Dermis lymphatic vessel endothelial cell (primary cell): ENCODE data around the gene LBX1. TPM values are rescaled to one million over a fixed set of nuclear protein-coding genes. Genes with fewer than 3 reads are reported as not detected.

Experiments used
- total RNA-seq: library from RNA; depleted of rRNA; stranded (reverse); fragments of >200 nt; gene quantifications from 2 replicates; pipeline ENCODE4 v1.2.1, GENCODE V29; 2014

LBX1 gene, protein sequence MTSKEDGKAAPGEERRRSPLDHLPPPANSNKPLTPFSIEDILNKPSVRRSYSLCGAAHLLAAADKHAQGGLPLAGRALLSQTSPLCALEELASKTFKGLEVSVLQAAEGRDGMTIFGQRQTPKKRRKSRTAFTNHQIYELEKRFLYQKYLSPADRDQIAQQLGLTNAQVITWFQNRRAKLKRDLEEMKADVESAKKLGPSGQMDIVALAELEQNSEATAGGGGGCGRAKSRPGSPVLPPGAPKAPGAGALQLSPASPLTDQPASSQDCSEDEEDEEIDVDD
- not detected in 2 replicates for total RNA-seq

DNA sequence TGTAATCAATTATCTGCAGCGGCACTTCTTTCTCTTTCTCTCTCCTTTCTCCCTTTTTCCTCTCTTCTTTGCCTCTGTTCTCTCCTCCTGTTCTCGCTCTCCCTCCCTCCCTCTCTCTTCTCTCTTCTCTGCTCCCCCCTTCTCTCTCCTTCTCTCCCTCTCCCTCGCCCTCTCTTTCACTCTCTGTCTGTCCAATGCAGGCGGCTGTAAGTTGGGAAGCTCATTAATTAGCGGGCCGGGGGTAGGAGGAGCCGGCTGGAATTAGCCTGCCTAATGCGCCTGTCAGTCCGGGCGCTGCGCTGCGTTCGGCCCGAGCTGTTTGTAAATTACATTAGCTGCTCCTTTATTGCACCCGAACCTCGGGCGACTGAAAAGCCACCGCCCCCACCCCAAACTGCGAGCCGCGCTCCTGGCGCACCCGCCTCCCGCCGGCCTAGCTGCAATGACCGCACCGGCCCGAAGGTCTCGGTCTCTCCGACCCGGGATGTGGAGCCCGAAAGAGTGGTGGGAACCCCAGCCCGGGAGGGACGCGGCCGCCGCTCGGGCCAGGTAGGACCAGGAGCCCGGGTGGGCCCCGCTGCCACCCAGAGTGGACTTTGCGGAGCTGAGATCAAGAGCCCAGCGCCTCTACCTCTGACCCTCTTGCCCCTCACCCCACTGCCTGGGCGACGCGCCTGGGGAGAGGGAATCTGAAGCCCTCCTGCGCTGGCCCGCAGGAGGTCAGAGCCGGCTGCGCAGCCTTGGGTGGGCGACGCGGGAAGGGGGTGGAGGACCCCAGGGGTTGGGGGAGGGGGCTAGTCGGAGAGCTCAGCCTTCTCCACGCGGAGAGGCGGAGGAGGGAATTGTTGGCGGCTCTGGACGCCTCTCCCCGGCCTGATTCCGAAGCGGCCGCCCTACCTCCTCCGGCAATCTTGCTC lies at the start of gene LBX1:
TSS of gene LBX1 (minus strand) at position 198 of the 917 bp plus-strand sequence. CDS start 648 bp downstream, outside the sequence.

Other genes with a start within 250 kb of the LBX1 start
- 48.1 and 52.4 TPM in 2 replicates for gene MRPL43, start 242.0 kb downstream of the LBX1 start, total RNA-seq
- 3.7 and 6.3 TPM in 2 replicates for gene TWNK, start 241.9 kb downstream of the LBX1 start, total RNA-seq
- 29.5 and 37.7 TPM in 2 replicates for gene LZTS2, start 229.7 kb downstream of the LBX1 start, total RNA-seq
- 0.22 and 0.43 TPM in 2 replicates for gene PDZD7, start 198.3 kb downstream of the LBX1 start, total RNA-seq
- gene SFXN3, start 198.2 kb downstream of the LBX1 start, total RNA-seq = 49.0 and 56.1 TPM in 2 replicates
- gene KAZALD1, start 167.5 kb downstream of the LBX1 start, total RNA-seq = 0.26 and 0.54 TPM in 2 replicates
- gene TLX1, start 98.2 kb downstream of the LBX1 start, total RNA-seq = not detected in 2 replicates
- 6.5 and 9.4 TPM in 2 replicates for gene BTRC, start 124.7 kb upstream of the LBX1 start, total RNA-seq